GM10847 (cell line): ENCODE data around the gene HINT2.

Experiments used
- POLR2A ChIP-seq: IDR thresholded peaks from 2 replicates; pipeline ENCODE4 v1.6.1; 2011; ENCODE audit not compliant: insufficient read length; ENCODE audit errors: extremely low read depth

Gene HINT2

DNA sequence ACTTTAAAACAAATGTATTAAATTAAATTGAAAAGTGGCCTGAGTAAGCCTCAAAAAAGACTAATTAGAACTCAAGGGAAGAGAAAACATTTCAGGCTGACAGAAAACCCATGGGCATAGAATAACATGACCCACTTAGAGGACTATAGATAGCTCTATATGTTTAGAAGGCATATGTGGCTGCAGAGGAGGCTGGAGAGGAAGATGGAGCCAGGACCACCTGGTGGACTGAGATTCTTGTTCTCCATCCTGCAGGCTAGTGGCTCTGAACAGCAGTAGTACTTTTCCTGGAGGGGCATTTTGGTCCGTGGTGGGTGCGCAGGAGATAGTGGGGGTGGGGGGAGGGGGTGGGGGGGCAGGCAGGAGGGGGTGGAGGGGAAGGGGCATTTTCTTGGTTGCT is 33.8 kb downstream of the HINT2 start:
- TF ChIP-seq POLR2A: no peak

DNA sequence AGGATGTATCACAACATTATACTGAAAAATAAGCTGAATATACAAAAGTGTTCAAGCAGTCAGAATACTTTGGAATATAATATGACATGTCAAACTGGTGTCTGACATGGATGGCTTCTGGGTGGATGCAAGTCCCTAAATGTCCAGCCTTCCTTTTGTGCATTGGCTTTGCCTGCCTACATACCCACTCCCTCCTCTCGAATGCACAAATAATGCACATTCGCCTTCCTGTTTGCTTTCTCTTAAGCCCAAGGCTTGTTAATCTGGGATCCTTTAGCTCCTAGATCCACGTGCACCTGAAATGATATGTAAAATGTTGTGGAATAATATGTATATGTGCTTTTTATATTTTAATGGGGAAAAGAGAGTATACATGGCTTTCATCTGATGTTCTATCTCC is 36.3 kb downstream of the HINT2 start:
- TF ChIP-seq POLR2A: no peak

DNA sequence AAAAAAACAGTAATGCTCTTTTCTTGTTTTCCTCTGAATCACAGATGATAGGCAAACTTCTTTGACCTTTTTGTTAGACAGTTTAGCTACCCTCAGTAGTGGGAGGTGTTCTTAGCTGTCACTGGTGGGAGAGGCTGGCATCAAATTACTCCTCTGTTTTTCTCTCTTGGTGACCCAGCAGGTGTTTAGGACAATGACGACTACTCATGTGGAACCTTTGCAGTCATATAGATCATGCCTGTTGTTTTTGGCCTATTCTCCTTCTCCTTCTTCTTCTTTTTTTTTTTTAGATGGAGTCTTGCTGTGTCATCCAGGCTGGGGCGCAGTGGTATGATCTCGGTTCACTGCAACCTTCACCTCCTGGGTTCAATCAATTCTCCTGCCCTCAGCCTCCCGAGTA is 38.8 kb downstream of the HINT2 start:
- no peak for TF ChIP-seq POLR2A

DNA sequence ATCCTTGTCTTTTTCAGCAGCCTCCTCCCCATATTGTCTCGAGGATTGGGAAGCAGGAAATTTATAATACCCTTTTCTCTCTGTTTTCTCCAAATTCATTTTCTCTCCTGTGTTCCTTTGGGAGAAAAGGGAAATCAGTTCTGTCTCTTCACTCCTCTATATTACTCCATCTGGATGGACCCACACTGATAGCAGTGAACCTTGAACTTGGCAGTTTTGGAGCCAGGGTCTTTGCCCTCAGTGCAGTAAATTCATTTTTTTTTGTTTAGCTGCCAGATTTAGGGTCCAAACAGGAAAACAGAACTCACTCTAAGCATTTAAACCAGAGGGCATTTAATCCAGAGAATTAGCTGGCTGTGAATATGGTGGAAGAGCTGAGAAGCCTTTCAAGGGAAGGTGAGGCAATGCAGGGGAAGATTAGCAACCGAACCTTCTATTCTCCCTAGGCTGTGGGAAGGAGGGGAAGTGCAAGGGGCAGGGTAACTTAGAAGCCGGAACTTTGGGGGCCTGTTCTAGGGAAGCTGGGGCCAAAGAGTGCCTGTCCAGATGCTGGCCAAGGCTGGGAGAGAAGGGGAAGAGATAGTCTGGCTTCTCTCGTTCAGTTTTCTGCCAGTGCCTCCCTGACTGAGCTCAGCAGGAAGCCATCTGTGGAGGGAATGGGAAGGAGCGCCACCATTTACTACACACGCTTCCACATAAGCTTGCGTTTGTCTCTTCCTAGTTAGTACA is 39.8 kb downstream of the HINT2 start:
- TF ChIP-seq POLR2A: no peak

DNA sequence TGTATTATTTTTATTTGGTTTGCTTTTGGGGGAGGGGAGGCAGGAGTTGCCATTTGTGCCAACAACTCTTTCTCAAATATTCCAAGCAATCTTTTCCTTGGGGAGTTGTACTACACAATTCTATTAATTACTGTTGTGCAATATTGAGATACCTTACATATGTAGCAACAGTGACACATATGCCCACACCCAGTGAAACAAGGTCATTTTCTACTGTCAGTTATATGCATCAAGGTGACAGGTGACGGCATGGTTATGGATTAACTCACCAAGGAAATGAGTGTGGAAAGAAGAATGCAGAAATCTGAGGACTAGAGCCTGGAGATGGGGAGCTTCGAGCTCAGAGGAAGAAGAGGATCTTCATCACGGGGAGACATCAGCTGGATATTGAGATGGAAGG is 42.9 kb downstream of the HINT2 start:
- TF ChIP-seq POLR2A: no peak

DNA sequence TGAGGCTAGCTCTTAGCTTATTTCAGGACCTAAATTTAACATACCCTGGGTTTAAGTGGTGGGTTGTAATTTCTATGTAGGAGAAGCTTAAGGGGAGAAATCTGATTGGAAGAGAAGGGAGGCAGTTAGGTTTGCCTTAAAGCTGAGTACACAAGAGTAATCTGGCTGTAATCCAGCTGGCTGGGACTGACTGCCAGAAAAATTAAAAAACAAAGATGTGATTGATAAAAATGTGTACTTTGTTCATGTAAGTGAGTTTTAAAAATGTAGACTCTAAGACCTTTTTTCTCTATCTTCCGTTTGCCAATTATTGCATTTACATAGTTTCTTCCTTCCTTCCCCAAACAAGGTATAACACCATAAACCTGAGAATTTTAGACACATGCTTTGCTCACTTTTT is 43.3 kb downstream of the HINT2 start:
- no peak for TF ChIP-seq POLR2A

DNA sequence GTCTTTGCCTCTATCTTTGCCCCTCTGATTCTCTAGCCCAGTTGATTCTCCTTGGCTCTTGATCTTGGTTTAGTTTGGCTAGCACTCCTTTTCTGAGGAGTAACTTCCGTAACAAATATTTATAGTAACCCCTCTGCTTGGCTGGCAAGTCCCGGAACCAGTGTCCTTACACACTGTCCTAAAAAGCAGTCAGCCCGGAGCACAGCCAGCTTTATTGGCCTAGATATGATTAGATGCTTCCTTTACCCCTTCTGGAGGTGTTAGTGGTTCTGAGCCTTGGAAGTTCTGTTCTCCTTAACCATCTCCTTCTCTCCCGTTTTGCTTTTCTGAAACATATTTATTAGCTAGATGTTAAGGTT is 43.8 kb downstream of the HINT2 start:
- no peak for TF ChIP-seq POLR2A

DNA sequence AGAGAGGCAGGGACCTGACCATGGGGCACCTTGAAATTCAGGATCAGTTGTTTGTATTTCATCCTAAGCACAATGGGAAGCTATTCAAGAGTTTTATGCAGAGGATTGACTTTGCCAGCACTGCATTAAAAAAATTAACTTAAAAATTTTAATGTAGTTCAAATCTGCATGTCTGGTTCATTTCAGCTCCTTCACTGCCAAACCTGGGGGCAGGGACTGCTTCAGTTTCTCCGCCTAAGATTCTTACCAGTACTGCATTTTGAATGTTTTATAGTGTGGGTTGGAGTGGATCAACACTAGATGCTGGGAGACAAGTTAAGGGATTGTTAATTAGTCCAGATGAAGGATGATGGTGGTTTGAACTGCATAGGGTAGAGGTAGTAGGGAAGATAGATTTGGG is 45.1 kb downstream of the HINT2 start:
- no peak for TF ChIP-seq POLR2A

DNA sequence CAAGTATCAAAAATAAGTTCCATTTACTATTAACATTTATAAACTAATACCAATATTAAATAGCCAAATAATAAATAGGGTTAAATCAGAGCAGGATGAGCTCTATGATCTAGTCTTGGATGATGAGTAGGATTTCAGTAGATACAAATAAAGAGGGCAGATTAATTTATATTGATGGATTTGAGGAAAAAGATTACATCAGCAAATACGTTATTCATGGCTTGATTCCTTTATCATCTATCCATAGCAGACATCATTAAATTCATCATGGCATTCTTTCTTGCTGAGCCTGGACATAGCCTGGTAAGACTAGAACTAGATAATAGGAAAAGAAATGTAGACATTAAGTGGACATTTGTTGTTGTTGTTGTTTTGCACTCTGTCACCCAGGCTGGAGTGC is 47.4 kb downstream of the HINT2 start:
- TF ChIP-seq POLR2A: no peak

DNA sequence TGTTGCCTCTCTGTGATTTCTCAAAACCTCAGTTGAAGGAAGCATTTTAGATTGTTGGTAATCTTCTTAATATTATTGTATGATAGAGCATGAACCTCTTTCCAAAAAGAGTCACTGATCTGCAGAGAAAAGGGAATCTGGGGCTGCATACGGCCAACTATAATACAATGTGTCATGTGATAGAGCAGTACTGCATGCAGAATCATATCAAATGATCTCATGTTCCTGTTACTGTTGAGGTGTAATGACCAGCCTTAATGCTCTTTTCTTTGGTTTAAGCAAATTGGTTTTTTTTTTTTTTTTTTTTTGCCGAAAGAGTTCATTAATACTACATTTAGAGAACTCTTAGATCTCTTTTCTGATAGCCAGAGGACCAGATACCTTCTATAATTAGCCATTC is 47.8 kb downstream of the HINT2 start:
- no peak for TF ChIP-seq POLR2A

DNA sequence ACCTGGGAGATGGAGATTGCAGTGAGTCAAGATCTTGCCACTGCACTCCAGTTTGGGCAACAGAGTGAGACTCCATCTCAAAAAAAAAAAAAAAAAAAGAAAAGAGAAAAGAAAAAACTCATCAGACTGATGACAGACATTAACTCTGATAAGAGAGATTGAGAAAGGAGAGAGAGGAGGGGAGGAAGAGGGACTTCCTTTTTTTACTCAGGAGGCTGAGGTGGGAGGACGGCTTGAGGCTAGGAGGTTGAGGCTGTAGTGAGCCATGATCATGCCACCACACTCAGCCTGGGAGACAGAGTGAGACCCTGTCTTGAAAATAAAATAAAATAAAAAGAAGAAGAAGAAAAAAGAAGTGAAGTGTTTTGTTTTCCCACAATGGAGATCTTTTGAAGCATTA is 51.0 kb downstream of the HINT2 start:
- TF ChIP-seq POLR2A: no peak

DNA sequence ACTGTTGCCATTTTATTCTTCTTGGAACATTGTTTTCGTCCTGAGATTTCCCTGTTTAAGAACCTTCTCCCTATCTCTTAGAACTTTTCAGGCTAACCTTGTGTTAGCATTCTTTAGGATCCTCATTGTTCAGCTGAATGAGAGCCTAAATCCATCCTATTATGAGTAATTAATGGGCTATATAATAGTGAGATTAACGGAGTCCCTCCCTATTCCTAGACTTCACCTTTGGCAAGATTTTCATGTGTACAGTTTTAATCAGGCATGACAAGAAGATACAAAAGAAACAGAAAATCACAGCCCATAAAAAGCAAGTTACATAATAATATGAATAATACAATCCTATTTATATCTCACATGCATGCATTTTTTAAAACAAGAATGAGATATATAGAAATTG is 51.7 kb downstream of the HINT2 start:
- no peak for TF ChIP-seq POLR2A
